Heart left ventricle (tissue), 13 donors: ENCODE results near the gene TDRD1.

ENCODE experiments used
- POLR2A ChIP-seq, 2 donors: fragments of 450-650 bp; IDR thresholded peaks; one replicate each; pipeline ENCODE4 v1.6.1; 2017; ENCODE audit warnings: antibody characterized with exemption in 2 of 2, mild to moderate bottlenecking in 2 of 2, moderate library complexity in 2 of 2
- TF ChIP-seq, protein P1 (sequence below), 12 donors: fragments of 200-600 bp; sonication (generic) in 4 of 12; IDR thresholded peaks; one replicate each; pipeline versions ENCODE4 v1.5.0 to v1.8.0; 2018 to 2022; ENCODE audit warnings: antibody characterized with exemption in 12 of 12, mild to moderate bottlenecking in 5 of 12
- donor health status: ischemic (EF 13 %, LVEDD 7.1; RV severe dilation, severe dysfunction).
- donor health status: DM: no; HTN: yes; CAD: no.
- donor health status: DM: no; HTN: no; CAD: no.
- donor health status: ischemic (EF 25% LVEDD 6.9; RV normal size, moderate dysfunction).
- donor health status: ischemic (EF 25% LVEDD 5.7; RV mildly dilated, moderate dysfunction).
- donor health status: ischemic (EF 35%, LVEDD 5.7; RV mildly dilated, moderate dysfunction).
- donor health status: nonischemic (EF 11% LVEDD 7.7; RV severe dilation, severe dysfunction).
- donor health status: DM: yes; HTN: yes; CAD: no.
- donor health status: PGD.
- donor health status: ischemic (EF 29% LVEDD 5.4; RV normal size, mild dysfunction).
- donor health status: nonischemic (EF 23%, LVEDD 6.1; RV moderate dilation, normal function).

DNA sequence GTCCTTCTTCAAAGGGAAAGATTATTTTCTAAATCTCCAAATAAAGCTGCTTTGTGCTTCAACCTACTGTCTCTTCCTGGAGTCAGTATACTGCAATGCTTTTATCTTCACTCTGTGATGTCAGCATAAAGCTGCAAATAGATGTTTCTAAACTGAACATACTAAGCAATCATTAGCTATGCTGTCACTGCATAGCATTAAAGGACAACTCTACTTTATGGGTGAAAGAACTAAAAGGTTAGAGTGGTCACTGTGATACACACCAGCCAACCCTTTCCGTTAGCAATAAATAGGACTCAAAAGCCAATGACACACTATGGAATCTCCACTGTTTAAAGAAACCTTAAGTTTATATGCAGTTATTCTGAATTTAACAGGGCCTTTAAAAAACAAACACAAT is 6.9 kb upstream of the TDRD1 start:
- TF ChIP-seq, protein P1, sequence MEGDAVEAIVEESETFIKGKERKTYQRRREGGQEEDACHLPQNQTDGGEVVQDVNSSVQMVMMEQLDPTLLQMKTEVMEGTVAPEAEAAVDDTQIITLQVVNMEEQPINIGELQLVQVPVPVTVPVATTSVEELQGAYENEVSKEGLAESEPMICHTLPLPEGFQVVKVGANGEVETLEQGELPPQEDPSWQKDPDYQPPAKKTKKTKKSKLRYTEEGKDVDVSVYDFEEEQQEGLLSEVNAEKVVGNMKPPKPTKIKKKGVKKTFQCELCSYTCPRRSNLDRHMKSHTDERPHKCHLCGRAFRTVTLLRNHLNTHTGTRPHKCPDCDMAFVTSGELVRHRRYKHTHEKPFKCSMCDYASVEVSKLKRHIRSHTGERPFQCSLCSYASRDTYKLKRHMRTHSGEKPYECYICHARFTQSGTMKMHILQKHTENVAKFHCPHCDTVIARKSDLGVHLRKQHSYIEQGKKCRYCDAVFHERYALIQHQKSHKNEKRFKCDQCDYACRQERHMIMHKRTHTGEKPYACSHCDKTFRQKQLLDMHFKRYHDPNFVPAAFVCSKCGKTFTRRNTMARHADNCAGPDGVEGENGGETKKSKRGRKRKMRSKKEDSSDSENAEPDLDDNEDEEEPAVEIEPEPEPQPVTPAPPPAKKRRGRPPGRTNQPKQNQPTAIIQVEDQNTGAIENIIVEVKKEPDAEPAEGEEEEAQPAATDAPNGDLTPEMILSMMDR (IDR thresholded peaks at IDR 0.05): no peak
- TF ChIP-seq POLR2A (IDR thresholded peaks at IDR 0.05): no peak
